GM10248 (cell line): Measurements from ENCODE around the gene WWC2.

Experiments
- CTCF ChIA-PET: fragments of 300-600 bp; sonication (Branson Sonifier 250); formaldehyde crosslinking; extraction: SDS; loops from one replicate; lab custom pipeline; 2021; ENCODE audit warnings: antibody characterized with exemption; lab: Yijun Ruan, JAX
- POLR2A ChIA-PET: fragments of 350-650 bp; sonication (Branson Sonifier 250); formaldehyde crosslinking; extraction: SDS; loops from one replicate; lab custom pipeline; 2020; ENCODE audit warnings: antibody characterized with exemption; lab: Yijun Ruan, JAX
- DNase-seq: peaks from one replicate; pipeline ENCODE4 v3.0.0; 2012; ENCODE audit errors: extremely low spot score
- TF ChIP-seq, protein P1 (sequence below): IDR thresholded peaks from 2 replicates; pipeline ENCODE4 v1.5.1; 2012; ENCODE audit warnings: mild to moderate bottlenecking, low read depth; ENCODE audit errors: extremely low read depth, missing control alignments, control extremely low read depth

Gene WWC2

DNA sequence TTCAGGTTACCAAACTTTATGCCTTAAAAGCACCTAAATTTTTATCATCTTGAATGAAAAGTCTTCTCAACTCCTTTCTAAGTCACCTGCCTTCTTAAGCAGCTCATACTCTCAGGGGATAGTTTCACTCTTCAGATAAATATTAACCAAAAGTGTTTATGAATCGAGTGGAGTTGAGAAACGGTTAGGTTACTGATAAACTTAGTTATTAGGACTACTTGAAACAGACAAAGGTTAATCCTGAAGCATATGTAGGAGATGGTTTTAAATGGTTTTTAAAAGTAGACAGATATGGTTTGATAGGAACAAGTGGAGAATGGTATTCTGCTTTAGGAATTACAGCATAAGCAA lies 188.2 kb downstream of the WWC2 start:
- ChIA-PET CTCF (interaction anchor here (1.7 kb wide), 1 partner anchor 25 kb away, joined by 6 read pairs; no protein-coding TSS in a partner anchor), POLR2A (no interaction called here)
- TF ChIP-seq, protein P1, sequence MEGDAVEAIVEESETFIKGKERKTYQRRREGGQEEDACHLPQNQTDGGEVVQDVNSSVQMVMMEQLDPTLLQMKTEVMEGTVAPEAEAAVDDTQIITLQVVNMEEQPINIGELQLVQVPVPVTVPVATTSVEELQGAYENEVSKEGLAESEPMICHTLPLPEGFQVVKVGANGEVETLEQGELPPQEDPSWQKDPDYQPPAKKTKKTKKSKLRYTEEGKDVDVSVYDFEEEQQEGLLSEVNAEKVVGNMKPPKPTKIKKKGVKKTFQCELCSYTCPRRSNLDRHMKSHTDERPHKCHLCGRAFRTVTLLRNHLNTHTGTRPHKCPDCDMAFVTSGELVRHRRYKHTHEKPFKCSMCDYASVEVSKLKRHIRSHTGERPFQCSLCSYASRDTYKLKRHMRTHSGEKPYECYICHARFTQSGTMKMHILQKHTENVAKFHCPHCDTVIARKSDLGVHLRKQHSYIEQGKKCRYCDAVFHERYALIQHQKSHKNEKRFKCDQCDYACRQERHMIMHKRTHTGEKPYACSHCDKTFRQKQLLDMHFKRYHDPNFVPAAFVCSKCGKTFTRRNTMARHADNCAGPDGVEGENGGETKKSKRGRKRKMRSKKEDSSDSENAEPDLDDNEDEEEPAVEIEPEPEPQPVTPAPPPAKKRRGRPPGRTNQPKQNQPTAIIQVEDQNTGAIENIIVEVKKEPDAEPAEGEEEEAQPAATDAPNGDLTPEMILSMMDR = no peak
- no peak for DNase-seq

DNA sequence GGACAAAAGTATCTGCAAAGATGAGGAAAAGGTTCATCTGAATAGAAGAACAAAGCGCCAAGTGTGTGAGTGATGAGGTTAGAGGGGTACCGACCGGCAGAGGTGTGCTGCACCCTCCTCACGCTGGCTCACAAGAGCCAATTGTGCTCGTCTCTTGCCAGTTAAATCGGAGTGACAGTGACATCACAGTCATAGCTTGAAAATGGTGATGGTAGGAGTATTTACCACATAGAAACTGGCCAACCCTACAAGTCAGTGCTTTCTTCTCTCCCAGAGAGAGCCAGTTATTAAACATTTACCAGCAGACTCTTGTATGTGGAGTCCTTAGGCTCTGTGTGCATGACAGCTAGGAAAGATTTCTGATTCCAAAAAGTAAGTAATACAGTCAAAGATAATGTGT lies 188.6 kb downstream of the WWC2 start:
- CTCF ChIA-PET = interaction anchor here (1.7 kb wide), 1 partner anchor 26 kb away, joined by 6 read pairs; no protein-coding TSS in a partner anchor
- DNase-seq = no peak
- POLR2A ChIA-PET = no interaction called here
- TF ChIP-seq, protein P1 = no peak

DNA sequence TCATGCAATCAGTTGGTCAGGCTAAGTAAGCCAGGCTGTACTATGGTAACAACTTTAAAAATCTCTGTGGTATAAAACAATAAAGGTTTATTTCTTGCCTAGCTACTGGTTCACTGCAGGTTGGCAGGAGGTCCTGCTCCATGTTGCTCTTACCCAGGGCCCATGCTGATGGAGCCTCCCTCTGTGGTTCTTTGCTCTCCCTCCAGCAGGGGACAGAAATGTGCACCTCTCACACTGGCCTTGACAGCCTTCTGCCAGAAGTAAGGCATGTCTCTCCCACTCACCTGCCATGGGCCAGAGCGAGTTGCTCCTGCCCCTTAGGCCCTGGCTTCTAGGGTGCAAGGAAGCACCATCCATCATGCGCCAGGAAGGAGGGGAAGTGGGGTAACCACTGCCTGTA lies 189.9 kb downstream of the WWC2 start:
- DNase-seq = no peak
- TF ChIP-seq, protein P1 = no peak
- ChIA-PET POLR2A (no interaction called here), CTCF (no interaction called here)

DNA sequence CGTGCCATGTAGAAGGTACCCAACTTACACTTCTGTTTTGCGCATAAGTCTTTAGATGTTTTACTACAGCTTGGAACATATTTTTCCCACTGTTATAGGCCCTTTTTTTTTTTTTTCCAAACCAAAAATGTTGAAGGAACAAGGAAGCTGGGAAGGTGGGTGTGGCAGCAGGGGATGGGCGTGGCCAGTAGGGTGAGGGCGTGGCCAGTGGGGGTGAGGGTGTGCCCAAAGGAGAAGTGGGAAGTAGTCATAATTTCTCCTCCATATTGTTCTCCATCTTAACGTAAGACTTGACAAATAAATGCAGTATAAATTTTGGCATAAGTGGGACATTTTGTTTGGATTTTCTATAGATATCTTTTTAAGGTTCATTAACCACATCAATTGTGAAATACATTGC lies 190.6 kb downstream of the WWC2 start:
- DNase-seq = no peak

DNA sequence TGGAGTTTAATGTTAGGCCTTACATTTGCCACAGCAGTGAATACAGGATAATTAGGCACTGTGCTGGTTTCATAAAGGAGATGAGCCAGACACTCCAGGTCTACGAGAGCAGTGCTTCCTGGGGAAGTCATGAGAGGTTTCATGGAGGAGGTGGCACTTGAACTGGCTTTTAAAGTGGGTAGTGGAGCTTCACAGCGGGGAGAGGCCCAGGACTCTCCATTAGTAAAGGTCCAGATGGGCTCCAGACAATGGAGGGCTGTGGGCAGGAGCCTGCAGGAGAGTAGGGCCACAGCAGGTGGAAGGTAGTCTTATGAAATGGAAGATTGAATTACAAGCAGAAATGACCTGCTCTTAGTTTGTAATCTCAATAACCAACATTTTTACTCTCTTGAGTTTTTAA lies 192.0 kb downstream of the WWC2 start:
- ChIA-PET CTCF (no interaction called here), POLR2A (no interaction called here)

More for the DNA sequence above, 190.6 kb downstream of the WWC2 start:
- ChIA-PET CTCF (no interaction called here), POLR2A (no interaction called here)
- TF ChIP-seq, protein P1 = no peak

DNA sequence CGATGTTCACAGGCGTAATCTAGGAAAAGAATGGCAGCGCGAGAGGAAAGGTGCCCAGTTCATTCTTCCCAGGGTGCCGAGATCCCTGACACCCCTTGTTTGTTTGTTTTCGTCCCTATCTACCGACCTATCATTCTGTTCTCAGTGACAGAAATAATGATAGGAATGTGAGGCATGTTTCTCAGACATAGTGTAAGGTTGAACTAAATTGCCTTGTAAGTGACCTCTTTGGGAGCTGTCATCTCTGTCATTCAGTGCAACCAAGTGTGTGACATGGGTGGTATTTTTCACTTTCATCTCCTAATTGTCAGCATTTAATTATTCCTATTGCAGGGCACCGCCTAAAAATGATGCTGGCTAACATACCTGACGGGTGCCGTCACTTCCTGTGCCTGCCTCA lies 196.7 kb downstream of the WWC2 start:
- DNase-seq = no peak
- ChIA-PET POLR2A (no interaction called here), CTCF (no interaction called here)
- TF ChIP-seq, protein P1 = no peak

More for the DNA sequence above, 192.0 kb downstream of the WWC2 start:
- no peak for DNase-seq
- TF ChIP-seq, protein P1 = no peak

DNA sequence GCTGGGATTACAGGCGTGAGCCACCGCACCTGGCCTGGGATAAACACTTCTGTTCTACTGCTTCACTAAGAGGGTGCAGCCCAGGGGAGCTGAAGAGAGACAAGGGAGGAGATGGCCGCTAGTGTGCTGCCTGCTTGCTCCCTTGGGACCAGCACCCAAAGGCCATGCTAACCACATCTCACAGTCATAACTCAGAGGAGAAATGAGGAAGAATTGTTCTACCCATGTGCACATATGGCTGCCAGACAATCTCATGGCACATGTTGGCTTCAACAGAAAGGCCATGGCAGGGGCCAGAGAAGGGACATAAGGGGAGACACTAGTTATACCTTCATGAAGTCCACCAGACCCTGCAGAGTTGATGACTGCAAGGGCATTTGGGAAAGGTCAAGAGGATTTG lies 198.6 kb downstream of the WWC2 start:
- CTCF ChIA-PET = no interaction called here
- POLR2A ChIA-PET = no interaction called here
- DNase-seq = no peak
- TF ChIP-seq, protein P1 = no peak
